ENCODE data around the gene TBX4. TPM values are rescaled to one million over a fixed set of nuclear protein-coding genes. Genes with fewer than 3 reads are reported as not detected.

The TBX4 gene
- total and polyA plus RNA-seq, 2 experiments from 2014 or later: not detected

DNA sequence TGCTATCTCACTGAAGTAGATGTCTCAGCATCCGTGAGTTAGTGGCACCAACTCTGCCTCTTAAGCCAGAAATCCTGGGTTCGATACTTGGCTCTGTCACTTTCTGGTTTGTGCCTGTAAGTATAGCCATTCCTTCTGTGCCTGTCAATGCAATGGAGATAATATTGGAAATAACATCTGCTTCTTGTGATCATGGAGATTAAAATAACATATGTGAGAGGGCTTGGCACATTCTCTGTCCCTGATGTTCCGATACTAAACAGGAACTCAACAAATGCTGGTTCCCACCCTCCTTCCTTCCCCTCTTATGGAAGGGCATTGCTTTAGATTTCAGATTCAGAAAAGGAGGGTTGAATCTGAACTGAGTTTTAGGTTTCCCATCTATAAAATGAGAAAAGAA lies 39.8 kb downstream of the TBX4 start:
- ATAC-seq (no peak), DNase-seq (ENCODE audit: low spot score) (no peak)
- peaks cover 17% of the 10 kb centered on the region for H3K4me1 Mint-ChIP-seq
- Histone ChIP-seq H3K27ac (ENCODE audit: low read depth) (no peak overlapping the region), H3K4me2 (no peak overlapping the region), H3K79me2 (replicated peaks; ENCODE audit: insufficient read depth) (no peaks in the 10 kb centered on the region), H3F3A (replicated peaks; ENCODE audit: low read depth) (no peaks in the 10 kb centered on the region), H3K36me3 (ENCODE audit: insufficient read depth) (no peaks in the 10 kb centered on the region), H3K4me3 (no peak overlapping the region), H4K20me1 (replicated peaks; ENCODE audit: insufficient read depth) (no peaks in the 10 kb centered on the region), H3K9me2 (ENCODE audit: insufficient read depth) (no peaks in the 10 kb centered on the region), H2AFZ (0 out of 2 replicates have a peak overlapping the region, but pooled peaks have one; percentile 43), H3K27me3 (ENCODE audit: insufficient read depth) (no peaks in the 10 kb centered on the region), H3K4me1 (ENCODE audit: insufficient read depth) (no peaks in the 10 kb centered on the region)
- H3K27ac Mint-ChIP-seq: no peak overlapping the region
- TF ChIP-seq, protein P1, sequence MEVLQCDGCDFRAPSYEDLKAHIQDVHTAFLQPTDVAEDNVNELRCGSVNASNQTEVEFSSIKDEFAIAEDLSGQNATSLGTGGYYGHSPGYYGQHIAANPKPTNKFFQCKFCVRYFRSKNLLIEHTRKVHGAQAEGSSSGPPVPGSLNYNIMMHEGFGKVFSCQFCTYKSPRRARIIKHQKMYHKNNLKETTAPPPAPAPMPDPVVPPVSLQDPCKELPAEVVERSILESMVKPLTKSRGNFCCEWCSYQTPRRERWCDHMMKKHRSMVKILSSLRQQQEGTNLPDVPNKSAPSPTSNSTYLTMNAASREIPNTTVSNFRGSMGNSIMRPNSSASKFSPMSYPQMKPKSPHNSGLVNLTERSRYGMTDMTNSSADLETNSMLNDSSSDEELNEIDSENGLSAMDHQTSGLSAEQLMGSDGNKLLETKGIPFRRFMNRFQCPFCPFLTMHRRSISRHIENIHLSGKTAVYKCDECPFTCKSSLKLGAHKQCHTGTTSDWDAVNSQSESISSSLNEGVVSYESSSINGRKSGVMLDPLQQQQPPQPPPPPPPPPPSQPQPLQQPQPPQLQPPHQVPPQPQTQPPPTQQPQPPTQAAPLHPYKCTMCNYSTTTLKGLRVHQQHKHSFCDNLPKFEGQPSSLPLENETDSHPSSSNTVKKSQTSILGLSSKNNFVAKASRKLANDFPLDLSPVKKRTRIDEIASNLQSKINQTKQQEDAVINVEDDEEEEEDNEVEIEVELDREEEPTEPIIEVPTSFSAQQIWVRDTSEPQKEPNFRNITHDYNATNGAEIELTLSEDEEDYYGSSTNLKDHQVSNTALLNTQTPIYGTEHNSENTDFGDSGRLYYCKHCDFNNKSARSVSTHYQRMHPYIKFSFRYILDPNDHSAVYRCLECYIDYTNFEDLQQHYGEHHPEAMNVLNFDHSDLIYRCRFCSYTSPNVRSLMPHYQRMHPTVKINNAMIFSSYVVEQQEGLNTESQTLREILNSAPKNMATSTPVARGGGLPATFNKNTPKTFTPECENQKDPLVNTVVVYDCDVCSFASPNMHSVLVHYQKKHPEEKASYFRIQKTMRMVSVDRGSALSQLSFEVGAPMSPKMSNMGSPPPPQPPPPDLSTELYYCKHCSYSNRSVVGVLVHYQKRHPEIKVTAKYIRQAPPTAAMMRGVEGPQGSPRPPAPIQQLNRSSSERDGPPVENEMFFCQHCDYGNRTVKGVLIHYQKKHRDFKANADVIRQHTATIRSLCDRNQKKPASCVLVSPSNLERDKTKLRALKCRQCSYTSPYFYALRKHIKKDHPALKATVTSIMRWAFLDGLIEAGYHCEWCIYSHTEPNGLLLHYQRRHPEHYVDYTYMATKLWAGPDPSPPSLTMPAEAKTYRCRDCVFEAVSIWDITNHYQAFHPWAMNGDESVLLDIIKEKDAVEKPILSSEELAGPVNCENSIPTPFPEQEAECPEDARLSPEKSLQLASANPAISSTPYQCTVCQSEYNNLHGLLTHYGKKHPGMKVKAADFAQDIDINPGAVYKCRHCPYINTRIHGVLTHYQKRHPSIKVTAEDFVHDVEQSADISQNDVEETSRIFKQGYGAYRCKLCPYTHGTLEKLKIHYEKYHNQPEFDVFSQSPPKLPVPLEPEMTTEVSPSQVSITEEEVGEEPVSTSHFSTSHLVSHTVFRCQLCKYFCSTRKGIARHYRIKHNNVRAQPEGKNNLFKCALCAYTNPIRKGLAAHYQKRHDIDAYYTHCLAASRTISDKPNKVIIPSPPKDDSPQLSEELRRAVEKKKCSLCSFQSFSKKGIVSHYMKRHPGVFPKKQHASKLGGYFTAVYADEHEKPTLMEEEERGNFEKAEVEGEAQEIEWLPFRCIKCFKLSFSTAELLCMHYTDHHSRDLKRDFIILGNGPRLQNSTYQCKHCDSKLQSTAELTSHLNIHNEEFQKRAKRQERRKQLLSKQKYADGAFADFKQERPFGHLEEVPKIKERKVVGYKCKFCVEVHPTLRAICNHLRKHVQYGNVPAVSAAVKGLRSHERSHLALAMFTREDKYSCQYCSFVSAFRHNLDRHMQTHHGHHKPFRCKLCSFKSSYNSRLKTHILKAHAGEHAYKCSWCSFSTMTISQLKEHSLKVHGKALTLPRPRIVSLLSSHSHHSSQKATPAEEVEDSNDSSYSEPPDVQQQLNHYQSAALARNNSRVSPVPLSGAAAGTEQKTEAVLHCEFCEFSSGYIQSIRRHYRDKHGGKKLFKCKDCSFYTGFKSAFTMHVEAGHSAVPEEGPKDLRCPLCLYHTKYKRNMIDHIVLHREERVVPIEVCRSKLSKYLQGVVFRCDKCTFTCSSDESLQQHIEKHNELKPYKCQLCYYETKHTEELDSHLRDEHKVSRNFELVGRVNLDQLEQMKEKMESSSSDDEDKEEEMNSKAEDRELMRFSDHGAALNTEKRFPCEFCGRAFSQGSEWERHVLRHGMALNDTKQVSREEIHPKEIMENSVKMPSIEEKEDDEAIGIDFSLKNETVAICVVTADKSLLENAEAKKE (CRISPR knock-in tag; IDR thresholded peaks at IDR 0.05): no peak
- TF ChIP-seq EZH2phosphoT487 (IDR thresholded peaks at IDR 0.05; ENCODE audit: unreplicated experiment) (no peak), NANOG (IDR thresholded peaks at IDR 0.05; ENCODE audit: borderline replicate concordance) (no peak), ZNF331 (CRISPR knock-in tag; IDR thresholded peaks at IDR 0.05; ENCODE audit: low read depth) (no peak), EZH2 (IDR thresholded peaks at IDR 0.05; ENCODE audit: low read depth, unreplicated experiment) (no peak), POLR2AphosphoS5 (IDR thresholded peaks at IDR 0.05; ENCODE audit: low read depth) (no peak), JUNB (IDR thresholded peaks at IDR 0.05; ENCODE audit: unreplicated experiment) (no peak), ZNF114 (CRISPR knock-in tag; IDR thresholded peaks at IDR 0.05) (no peak), STAT1 (IDR thresholded peaks at IDR 0.05; ENCODE audit: unreplicated experiment) (no peak), CREB1 (CRISPR knock-in tag; IDR thresholded peaks at IDR 0.05; ENCODE audit: low read depth) (no peak)
- TF ChIP-seq, protein P2, sequence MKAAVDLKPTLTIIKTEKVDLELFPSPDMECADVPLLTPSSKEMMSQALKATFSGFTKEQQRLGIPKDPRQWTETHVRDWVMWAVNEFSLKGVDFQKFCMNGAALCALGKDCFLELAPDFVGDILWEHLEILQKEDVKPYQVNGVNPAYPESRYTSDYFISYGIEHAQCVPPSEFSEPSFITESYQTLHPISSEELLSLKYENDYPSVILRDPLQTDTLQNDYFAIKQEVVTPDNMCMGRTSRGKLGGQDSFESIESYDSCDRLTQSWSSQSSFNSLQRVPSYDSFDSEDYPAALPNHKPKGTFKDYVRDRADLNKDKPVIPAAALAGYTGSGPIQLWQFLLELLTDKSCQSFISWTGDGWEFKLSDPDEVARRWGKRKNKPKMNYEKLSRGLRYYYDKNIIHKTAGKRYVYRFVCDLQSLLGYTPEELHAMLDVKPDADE (IDR thresholded peaks at IDR 0.05): no peak
- TF ChIP-seq, protein P3, sequence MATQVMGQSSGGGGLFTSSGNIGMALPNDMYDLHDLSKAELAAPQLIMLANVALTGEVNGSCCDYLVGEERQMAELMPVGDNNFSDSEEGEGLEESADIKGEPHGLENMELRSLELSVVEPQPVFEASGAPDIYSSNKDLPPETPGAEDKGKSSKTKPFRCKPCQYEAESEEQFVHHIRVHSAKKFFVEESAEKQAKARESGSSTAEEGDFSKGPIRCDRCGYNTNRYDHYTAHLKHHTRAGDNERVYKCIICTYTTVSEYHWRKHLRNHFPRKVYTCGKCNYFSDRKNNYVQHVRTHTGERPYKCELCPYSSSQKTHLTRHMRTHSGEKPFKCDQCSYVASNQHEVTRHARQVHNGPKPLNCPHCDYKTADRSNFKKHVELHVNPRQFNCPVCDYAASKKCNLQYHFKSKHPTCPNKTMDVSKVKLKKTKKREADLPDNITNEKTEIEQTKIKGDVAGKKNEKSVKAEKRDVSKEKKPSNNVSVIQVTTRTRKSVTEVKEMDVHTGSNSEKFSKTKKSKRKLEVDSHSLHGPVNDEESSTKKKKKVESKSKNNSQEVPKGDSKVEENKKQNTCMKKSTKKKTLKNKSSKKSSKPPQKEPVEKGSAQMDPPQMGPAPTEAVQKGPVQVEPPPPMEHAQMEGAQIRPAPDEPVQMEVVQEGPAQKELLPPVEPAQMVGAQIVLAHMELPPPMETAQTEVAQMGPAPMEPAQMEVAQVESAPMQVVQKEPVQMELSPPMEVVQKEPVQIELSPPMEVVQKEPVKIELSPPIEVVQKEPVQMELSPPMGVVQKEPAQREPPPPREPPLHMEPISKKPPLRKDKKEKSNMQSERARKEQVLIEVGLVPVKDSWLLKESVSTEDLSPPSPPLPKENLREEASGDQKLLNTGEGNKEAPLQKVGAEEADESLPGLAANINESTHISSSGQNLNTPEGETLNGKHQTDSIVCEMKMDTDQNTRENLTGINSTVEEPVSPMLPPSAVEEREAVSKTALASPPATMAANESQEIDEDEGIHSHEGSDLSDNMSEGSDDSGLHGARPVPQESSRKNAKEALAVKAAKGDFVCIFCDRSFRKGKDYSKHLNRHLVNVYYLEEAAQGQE (IDR thresholded peaks at IDR 0.05; ENCODE audit: unreplicated experiment): no peak
- TF ChIP-seq, protein P4, sequence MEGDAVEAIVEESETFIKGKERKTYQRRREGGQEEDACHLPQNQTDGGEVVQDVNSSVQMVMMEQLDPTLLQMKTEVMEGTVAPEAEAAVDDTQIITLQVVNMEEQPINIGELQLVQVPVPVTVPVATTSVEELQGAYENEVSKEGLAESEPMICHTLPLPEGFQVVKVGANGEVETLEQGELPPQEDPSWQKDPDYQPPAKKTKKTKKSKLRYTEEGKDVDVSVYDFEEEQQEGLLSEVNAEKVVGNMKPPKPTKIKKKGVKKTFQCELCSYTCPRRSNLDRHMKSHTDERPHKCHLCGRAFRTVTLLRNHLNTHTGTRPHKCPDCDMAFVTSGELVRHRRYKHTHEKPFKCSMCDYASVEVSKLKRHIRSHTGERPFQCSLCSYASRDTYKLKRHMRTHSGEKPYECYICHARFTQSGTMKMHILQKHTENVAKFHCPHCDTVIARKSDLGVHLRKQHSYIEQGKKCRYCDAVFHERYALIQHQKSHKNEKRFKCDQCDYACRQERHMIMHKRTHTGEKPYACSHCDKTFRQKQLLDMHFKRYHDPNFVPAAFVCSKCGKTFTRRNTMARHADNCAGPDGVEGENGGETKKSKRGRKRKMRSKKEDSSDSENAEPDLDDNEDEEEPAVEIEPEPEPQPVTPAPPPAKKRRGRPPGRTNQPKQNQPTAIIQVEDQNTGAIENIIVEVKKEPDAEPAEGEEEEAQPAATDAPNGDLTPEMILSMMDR (conservative IDR thresholded peaks at IDR 0.05; ENCODE audit: low read depth in 2 of 2): no peak
- no peaks in the 10 kb centered on the region for H3K36me3 Mint-ChIP-seq (ENCODE audit: low read depth)
- H3K27me3 Mint-ChIP-seq (ENCODE audit: insufficient read depth, low read depth, poor library complexity): peaks cover 3% of the 10 kb centered on the region
- no peaks in the 10 kb centered on the region for H3K9me3 Mint-ChIP-seq
- H3K4me3 Mint-ChIP-seq: no peak overlapping the region

Data from GM23338 (cell line).